CD4-positive, alpha-beta T cell treated with Interleukin-6 for 4 hours (primary cell): ENCODE results near the gene TMEM223.
A peak's percentile ranks its signal among the peaks of the same experiment; 100 is the strongest.
"Not testable (repeated sequence)": the region's sequence is repeated elsewhere in the genome, so short reads cannot be mapped to it uniquely, and the experiment has no call there.

Source experiments
- DNase-seq: peaks from one replicate; pipeline ENCODE4 v3.0.0-alpha.2; 2020; ENCODE audit warnings: mixed read lengths

Gene TMEM223

DNA sequence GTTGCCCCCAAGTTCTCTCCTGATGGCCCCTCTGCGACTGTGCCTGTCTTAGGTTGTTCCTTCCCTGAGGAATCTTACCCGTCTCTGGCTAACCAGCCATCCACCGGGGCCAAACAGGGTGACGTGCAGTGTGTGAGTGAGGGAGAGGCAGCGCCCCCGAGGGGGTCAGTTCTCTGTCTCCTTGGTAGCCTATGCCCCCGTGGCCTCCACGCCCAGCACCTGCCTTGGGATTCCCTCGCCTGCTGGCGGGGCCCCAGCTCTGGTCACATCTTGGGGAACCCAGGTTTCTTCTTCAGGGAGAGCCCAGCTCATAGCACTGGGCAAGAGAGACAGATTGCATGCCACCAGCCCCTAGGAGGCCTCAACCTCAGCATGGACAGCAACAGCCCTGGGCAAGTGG is 7.7 kb upstream of the TMEM223 start:
- no peak for DNase-seq

DNA sequence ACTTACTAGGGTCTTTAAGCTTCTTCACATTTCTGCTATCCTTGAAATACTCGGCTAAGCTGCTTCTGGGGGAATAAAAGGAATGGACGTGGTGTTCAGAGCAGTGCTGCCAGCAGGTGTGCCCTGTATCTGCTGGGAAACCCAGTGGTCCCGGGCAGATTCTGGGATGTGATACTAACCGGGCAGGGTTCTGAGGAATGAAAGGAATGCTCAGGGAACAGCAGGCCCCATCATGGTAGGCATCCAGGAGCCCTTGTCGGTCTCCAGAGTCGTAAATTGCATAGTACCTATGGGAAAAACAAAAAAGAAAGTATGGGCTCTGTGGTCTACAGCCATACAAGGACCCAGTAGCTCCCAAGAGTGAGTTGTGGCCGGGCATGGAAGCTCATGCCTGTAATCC is 4.5 kb upstream of the TMEM223 start:
- DNase-seq: no peak

- DNase-seq: no peak
Observed at GRCh38 chr11:62794201-62794775, 2.5 kb upstream of the TMEM223 start.

- DNase-seq: peak; percentile 27
Observed at GRCh38 chr11:62792202-62792575, 383 bp upstream of the TMEM223 start.

DNA sequence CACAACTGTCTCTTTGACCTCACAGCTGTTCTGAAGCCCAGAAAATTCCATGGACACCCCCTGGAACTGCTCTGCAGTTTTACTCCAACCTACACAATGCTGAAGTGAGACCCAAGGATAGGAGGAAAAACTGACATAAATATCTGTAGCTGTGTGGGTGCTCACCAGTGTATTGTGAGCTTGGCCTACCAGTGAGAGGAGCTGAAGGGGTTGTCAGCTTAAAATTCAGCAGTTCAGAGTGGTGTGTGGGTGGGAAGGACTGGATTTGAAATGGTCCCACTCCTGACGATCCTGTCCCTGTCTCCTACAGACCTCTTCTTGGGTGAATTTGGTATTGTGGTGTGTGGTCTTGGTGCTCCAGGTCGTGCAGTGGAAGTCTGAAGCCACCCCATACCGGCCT is 2.2 kb downstream of the TMEM223 start:
- DNase-seq: no peak

DNA sequence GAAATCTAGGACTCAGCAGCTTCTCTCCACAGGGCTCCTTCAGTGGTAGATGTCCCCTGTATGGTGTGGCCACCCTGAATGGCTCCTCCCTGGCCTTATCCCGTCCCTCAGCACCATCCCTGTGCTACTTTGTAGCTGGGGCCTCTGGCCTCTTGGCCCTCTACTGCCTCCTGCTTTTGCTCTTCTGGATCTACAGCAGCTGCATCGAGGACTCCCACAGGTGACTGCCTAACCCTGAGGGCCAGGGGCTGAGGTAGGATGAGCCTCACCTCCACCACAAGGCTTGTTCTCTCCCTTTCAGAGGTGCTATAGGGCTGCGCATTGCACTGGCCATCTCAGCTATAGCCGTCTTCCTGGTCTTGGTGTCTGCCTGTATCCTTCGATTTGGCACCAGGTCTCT is 2.8 kb downstream of the TMEM223 start:
- DNase-seq: no peak

- peak; percentile 99 for DNase-seq
Observed at GRCh38 chr11:62787005-62787759, 4.6 kb downstream of the TMEM223 start, which contains the start of gene TMEM179B. Gene TMEM179B (plus strand): TSS chr11:62787402. CDS start chr11:62787432, 30 bp downstream.

- peak; percentile 87 for DNase-seq
Observed at GRCh38 chr11:62786318-62787004, 5.3 kb downstream of the TMEM223 start.

DNA sequence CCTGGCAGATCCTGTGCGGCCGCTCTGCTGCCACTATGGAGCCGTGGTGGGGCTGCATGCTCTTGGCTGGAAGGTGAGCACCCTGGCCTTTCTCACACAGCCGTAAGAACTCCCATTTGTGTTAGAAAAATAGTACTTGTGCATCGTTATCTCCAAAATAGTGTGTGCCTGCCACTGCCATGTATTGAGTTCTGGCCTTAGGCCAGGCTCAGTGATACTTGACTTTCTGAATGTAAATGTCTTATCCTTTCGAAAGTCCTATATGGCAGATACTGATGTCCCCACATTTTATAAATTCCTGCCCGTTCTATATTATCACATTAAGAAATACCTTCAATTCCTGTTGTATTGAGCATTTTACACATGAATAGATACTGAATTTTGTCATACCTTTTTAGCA is 9.1 kb downstream of the TMEM223 start:
- no peak for DNase-seq

DNA sequence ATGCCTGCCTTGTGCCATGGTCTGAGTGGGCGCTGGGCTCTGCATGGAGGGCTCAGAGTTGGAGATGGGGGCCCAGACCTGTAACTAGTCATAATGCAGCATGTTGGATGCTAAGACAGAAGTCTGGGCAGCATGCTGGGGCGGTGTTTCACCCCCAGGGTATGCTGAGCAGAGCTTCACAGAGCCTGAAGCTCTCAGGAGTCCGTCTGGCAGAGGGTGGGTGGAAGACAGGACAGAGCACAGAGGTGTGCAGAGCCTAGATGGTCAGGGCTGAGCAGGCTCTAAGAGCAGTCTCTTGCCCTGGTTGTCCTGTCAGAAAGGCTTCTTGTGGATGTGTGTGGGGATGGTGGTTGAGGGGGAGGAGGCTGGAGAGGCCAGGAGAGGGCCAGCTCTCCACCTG is 13.4 kb downstream of the TMEM223 start:
- no peak for DNase-seq

DNA sequence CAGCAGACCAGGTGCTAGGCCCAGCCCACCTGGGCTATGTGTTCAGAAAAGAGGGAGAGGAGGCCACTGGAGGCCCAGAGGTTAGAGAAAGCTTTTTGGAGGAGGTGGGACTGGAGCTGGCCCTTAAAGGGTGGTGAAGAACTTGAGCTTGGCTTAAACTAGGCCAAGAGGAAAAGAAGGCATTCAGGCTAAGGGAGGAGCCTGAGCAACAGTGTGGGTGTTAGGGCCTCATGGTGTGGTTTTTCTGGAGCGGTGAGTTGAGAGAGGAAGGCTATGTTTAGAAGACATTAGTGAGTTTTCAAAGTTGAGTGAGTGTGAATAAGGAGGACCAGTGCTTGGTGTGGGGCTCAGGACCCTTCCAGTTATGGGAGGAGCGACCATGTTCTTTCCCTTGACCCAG is 14.4 kb downstream of the TMEM223 start:
- no peak for DNase-seq

DNA sequence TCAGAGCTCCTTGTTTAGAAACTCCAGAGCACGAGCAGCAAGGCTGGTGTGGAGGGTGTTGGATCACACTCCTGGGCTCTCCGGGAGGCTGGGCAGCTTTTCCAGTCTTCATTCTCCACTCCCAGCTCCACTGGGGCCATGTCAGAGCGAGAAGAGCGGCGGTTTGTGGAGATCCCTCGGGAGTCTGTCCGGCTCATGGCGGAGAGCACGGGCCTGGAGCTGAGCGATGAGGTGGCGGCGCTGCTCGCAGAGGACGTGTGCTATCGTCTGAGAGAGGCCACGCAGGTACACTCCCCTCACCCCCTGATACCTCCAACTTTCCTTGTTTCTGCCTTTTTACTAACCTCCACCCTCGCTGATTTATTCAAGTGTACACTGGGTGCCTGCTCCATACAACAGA is 16.2 kb downstream of the TMEM223 start:
- no peak for DNase-seq

- DNase-seq: no peak
Observed at GRCh38 chr11:62774407-62774806, 17.4 kb downstream of the TMEM223 start.

DNA sequence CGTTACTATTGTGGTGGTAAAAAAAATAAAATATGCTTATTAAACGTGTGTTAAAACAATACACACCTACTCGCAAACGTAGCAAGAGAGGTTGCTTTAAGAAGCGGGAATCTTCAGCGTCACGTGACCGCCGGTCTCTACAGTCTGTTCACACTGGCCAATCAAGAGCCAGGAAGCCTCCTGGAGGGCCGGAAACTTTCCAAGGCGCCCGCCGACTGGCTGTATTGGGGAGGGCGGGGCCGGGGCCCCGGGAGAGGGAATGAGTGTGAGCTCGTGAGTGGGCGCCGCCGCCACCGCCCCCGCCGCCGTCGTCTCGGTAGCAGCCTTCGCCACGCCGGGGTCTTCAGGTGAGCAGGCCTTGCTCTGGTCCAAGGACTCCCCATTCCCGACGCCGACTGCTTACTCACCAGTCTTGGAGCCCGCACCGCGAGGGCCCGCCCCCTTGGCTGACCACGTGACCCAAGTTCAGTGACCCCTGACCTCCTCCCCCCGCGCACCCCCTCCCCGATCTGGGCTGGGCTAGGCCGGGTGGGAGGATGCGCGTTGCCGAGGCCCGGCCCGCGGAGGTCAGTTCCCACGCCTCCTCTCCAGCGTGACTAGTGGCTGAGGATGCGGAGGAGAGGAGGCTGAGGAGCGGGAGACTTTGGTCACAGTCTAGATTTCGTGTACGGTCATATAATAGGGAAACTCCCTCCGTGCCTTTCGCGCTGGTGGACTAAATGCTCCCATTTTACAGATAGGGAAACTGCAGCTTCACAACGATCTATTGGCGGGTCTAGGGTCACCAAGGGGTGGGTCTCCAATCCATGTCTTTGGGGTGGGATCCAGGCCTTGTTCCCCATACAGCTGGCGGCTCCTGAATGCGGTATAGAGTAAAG is 20.4 kb downstream of the TMEM223 start, which contains the start of gene TAF6L:
Gene TAF6L (plus strand): TSS at position 253 of the 878 bp plus-strand sequence. CDS start 4,388 bp downstream, outside the sequence.
- DNase-seq: peak; percentile 95

- DNase-seq: no peak
Observed at GRCh38 chr11:62770778-62771143, 21.0 kb downstream of the TMEM223 start.

DNA sequence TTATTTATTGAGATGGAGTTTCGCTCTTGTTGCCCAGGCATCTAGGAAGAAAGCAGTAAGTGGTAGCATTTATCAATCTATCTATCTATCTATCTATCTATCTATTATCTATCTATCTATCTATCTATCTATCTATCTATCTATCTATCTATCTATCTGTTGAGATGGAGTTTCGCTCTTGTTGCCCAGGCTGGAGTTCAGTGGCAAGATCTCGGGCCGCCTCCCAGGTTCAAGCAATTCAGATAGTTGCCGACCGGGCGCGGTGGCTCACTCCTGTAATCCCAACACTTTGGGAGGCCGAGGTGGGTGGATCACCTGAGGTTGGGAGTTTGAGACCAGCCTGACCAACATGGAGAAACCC is 31.0 kb downstream of the TMEM223 start:
- not testable (repeated sequence) for DNase-seq

- DNase-seq: no peak
Observed at GRCh38 chr11:62757846-62758788, 33.7 kb downstream of the TMEM223 start.

DNA sequence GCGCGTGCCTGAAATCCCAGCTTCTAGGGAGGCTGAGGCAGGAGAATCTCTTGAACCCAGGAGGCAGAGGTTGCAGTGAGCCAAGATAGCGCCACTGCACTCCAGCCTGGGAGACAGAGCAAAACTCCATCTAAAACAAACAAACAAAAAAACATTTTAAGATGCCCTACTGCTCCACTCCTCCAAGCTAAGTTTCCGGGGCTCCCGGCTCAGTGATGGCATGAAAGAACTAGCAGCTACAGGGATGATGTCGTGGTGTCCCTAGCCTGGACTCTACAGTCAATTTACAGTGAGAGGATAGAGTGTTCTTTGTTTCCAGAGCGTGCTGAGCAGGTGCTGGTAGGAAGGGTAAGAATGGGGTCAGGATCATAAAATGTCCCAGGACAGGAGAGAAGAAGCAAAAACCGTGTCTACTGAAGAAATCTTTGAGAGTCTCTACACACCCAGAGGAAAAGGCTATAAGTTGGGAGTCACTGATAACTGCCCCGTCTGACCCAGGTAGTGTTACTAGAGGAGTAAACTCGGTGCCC is 36.7 kb downstream of the TMEM223 start:
- no peak for DNase-seq

DNA sequence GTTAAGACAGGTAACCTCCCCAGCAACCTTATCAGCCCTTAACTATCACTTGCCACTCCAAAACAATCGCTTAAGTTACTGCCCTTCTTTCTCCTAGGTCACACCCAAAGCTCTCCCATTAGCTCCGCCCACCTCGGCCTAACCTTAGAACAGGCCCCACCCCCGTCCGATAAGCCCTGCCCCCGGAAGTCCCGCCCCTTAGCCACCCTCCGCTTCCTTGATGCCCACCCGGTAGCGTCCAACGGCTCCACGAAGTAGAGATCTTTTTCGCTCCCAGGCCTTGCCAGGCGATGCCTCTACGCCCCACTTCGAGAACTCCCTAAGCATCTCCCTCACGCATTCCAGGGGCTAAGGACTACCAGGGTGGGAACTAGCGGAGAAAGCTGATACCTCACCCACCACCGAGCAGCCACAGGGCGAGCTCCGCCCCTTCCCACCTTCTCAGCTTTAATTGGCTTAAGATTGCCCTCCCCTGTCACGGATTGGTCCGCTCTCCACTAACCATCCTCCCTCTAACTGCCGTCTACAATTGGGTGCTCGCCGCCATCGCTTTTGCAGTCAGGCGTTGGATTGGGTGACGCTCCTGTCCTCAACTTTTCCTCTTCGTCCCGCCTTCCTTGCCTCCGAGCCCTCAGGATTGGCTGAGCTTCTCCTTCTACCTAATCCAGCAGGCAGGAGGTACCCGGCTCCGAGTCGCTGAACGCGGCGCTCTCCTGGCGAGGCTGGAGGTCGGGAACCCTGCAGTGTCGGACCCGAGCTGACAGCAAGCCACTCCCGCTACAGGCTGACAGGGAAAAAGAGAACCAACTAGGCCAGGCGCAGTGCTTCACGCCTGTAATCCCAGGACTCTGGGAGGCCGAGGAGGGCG is 37.8 kb downstream of the TMEM223 start, which contains the start of gene ZBTB3:
Gene ZBTB3 (minus strand): TSS at position 425 of the 868 bp plus-strand sequence. CDS start 496 bp downstream, outside the sequence.
- peak; percentile 97 for DNase-seq

DNA sequence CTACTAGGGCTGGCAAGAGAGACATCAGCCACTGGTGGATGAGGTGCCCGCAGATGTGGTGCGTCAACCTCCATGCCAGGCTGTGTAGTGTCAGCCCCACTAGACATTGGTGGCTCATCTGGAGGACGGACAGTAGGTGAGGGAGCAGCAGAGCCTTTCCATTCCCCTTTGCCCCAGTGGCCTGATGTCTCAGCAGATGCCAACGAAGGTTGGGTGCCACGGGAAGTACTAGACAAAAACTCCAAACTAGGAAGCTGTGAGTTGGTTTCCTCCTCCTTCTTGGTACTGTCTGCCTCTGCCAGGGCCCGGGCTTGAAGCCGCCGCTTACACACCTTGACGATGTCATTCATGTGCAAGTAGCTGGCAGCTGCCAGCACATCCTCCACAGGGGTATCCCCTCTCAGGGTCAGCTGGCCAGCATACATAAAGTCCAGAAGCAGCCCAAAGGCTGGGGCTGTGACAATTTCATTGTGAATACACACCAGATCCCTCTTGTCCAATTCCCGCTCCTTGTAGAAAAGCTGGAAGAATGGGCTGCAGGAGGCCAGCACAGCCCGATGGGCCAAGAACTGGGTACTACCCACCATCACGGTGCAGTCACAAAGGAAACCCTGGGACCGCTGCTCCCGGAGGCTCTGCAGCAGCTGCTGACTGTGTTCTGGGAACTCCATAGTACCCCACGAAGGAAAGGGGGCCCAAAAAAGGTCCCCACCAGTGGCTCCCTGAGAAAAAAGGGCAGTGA is 38.6 kb downstream of the TMEM223 start:
- peak; percentile 10 for DNase-seq
